ENCODE measurements around the gene TCERG1L.

The TCERG1L gene

DNA sequence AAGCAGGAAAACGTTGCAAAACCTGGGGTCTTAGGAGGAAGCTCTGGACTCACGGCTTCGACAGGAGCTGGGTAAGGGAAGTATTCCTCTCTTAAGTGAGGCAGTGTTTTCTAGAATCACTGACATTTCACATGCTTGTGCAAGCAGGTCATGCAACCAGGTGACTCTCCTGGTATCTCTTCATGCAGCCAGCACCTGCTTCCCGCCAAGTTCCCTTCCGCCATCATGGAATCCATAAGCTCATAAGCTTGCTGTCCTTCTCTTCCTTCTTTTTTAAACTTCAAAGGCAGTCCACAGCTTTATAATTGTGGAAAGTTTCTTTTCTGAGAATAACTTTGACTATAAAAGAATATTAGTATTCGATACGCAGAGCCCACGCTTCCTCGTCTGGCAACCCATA lies 256.1 kb downstream of the TCERG1L start:
- no peak for DNase-seq

- no peak for DNase-seq
Measured at GRCh38 chr10:131053192-131053591, 258.3 kb downstream of the TCERG1L start.

DNA sequence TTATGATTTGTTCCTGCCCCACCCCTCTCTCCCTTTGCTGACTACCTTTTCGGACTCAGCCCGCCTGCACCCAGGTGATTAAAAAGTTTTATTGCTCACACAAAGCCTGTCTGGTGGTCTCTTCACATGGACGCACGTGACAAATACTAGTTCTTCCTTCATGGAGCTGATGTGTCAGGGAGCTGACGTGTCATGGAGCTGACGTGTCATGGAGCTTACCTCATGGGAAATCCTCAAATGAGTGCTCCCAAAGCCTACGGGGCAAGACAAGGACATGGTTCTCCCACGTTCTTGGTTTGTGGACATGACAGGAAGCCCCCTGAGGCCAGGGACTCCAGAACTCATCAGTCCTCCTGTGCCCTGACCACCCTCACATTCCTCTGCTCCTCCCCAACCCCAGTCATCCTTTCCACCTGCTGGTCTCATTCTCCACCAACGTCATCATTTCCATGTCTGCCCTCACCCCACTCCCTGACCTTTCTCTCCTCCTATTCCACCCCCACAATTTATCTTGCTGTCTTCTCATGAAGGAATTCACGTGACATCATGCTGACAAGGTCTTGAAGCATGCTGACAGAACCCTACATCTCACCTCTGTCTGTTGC lies 261.3 kb downstream of the TCERG1L start:
- DNase-seq, result no peak

DNA sequence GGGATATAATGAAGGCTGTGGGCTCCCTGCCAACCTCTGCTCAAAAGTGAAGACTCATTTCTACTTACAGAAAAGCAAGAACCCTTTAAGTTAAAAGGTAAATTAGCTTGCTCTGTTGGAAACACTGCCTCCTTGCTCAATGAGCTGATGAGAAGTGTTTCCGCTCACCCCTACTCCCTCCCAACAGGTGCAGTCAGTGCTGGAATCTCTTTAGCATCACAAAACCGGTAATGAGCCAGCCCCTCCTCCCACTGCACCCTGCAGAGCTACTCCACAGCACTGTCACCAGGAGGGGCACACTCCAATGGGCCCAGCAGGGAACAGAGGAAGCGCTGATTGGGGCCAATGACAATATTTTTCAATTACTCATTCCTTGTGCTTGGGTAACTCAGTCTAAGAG lies 262.5 kb downstream of the TCERG1L start:
- no peak for DNase-seq

DNA sequence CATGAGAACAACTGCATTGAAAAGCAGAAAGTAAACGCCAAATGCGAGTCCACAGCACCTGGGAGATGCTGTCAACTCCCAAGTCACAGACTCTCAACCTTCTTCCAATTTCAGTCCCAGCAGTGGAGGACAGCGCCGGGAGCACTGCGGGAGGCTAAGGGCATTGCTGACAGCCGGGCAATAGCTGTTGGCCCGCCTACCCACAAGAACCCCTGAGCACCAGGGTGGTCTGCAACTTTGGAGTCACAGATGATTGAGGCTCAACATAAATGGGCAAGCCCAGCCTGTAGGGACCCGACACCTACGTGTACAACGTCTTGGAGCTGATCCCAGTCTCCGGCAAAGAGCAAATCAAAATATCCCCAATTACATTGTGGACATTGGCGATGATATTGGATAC lies 262.9 kb downstream of the TCERG1L start:
- no peak for DNase-seq

DNA sequence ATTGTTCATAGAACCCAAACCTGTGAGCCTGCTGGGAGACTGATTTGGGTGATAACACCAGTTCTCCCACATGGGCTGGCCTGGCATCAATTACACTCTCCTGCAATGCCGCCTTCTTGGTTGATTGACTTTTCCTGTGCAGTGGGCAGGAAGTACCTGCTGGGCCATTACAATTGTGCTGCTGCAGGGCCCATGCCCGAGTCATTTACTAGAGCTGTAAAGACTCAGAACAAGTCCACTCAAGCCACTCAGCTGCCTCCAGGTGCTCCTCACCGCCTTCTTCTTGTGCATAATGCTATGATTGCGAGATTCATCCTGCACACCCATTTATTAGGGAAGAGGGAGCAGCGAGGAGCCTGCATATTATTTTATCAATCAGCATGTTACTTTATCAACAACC lies 264.0 kb downstream of the TCERG1L start:
- DNase-seq, result no peak

GRCh38 chr10:131046194-131046593 lies 265.3 kb downstream of the TCERG1L start:
- no peak for DNase-seq

- DNase-seq, result no peak
Measured at GRCh38 chr10:131044379-131045111, 267.0 kb downstream of the TCERG1L start.

- no peak for DNase-seq
Measured at GRCh38 chr10:131043039-131043691, 268.4 kb downstream of the TCERG1L start.
